A673 (cell line): ENCODE measurements around the gene SNAP25. TPM values are rescaled to one million over a fixed set of nuclear protein-coding genes. Genes with fewer than 3 reads are reported as not detected.

Experiments used
- BruUV-seq: library from RNA; stranded (reverse); fragments of 400-500 nt; replicated peaks from 2 replicates; lab custom pipeline; 2021; lab: Mats Ljungman, UMichigan
- CTCF ChIA-PET: fragments of 300-600 bp; sonication (Branson Sonifier 250); formaldehyde crosslinking; loops from one replicate; lab custom pipeline; 2022; ENCODE audit warnings: antibody characterized with exemption; lab: Charles Lee
- POLR2A ChIA-PET: fragments of 300-600 bp; sonication (Branson Sonifier 250); formaldehyde crosslinking; loops from one replicate; lab custom pipeline; 2022; ENCODE audit warnings: antibody characterized with exemption; ENCODE audit not compliant: low non-redundant PET; lab: Charles Lee
- DNase-seq: peaks from one replicate; pipeline ENCODE4 v3.0.0-alpha.2; 2015; ENCODE audit warnings: low spot score
- H3K27ac ChIP-seq: fragments of 200-600 bp; sonication (generic); 2 replicates; pipeline ENCODE4 v1.5.1; 2016; ENCODE audit warnings: mixed run types, low read depth, mild to moderate bottlenecking, mixed read lengths, antibody characterized with exemption, low read length; ENCODE audit not compliant: poor library complexity, severe bottlenecking
- H3K27me3 ChIP-seq: fragments of 200-600 bp; sonication (generic); replicated peaks from 2 replicates; pipeline ENCODE4 v1.6.1; 2017; ENCODE audit warnings: mixed run types, low read depth, mild to moderate bottlenecking, mixed read lengths, antibody characterized with exemption, low read length; ENCODE audit not compliant: insufficient read depth, poor library complexity
- H3K36me3 ChIP-seq: fragments of 200-600 bp; sonication (generic); 2 replicates; pipeline ENCODE4 v1.6.1; 2016; ENCODE audit warnings: mixed run types, mild to moderate bottlenecking, mixed read lengths, antibody characterized with exemption, low read length; ENCODE audit not compliant: insufficient read depth, poor library complexity, severe bottlenecking
- H3K4me1 ChIP-seq: fragments of 200-600 bp; sonication (generic); 2 replicates; pipeline ENCODE4 v1.6.1; 2017; ENCODE audit warnings: mixed run types, mild to moderate bottlenecking, mixed read lengths, antibody characterized with exemption, low read length; ENCODE audit not compliant: insufficient read depth, poor library complexity, severe bottlenecking
- H3K4me3 ChIP-seq: fragments of 200-600 bp; sonication (generic); 2 replicates; pipeline ENCODE4 v1.5.1; 2016; ENCODE audit warnings: low read depth, mixed run types, mild to moderate bottlenecking, mixed read lengths, low read length; ENCODE audit not compliant: poor library complexity, severe bottlenecking
- H3K9me3 ChIP-seq: fragments of 200-600 bp; sonication (generic); 2 replicates; pipeline ENCODE4 v1.6.1; 2016; ENCODE audit warnings: mixed run types, low read depth, mild to moderate bottlenecking, mixed read lengths, antibody characterized with exemption, low read length; ENCODE audit not compliant: poor library complexity, severe bottlenecking
- CTCF ChIP-seq: fragments of 300-800, 200-600 bp; sonication (generic); conservative IDR thresholded peaks from 2 replicates; pipeline ENCODE4 v1.5.1; 2017; ENCODE audit warnings: low read depth, mild to moderate bottlenecking, antibody characterized with exemption, low read length, moderate library complexity, mixed read lengths
- EZH2 ChIP-seq: fragments of 200-600 bp; sonication (generic); IDR thresholded peaks from 2 replicates; pipeline ENCODE4 v1.6.1; 2017; ENCODE audit warnings: borderline replicate concordance, low read depth, mild to moderate bottlenecking, mixed read lengths, antibody characterized with exemption, low read length; ENCODE audit not compliant: poor library complexity, severe bottlenecking
- intact Hi-C: fragments of 100-400 bp; cut with micrococcal nuclease; formaldehyde crosslinking; loops from one replicate; pipeline ENCODE4 v1.10.0; 2022; ENCODE audit not compliant: unreplicated experiment
- total RNA-seq: library from RNA; stranded (reverse); gene quantifications from 2 replicates; pipeline ENCODE4 v1.2.3, GENCODE V29; 2021

SNAP25 gene
- total RNA-seq, 1 experiment from 2014 or later = 5.8 TPM

DNA sequence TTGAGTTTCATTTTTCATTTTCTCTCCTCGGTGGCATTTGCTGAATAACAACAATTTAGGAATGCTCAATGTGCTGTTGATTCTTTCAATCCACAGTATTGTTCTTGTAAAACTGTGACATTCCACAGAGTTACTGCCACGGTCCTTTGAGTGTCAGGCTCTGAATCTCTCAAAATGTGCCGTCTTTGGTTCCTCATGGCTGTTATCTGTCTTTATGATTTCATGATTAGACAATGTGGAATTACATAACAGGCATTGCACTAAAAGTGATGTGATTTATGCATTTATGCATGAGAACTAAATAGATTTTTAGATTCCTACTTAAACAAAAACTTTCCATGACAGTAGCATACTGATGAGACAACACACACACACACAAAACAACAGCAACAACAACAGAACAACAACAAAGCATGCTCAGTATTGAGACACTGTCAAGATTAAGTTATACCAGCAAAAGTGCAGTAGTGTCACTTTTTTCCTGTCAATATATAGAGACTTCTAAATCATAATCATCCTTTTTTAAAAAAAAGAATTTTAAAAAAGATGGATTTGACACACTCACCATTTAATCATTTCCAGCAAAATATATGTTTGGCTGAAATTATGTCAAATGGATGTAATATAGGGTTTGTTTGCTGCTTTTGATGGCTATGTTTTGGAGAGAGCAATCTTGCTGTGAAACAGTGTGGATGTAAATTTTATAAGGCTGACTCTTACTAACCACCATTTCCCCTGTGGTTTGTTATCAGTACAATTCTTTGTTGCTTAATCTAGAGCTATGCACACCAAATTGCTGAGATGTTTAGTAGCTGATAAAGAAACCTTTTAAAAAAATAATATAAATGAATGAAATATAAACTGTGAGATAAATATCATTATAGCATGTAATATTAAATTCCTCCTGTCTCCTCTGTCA, 88.1 kb downstream of the SNAP25 start:
- intact Hi-C loops = no loop called here
- BruUV-seq = no TSS peak
- no peak overlapping the region for H3K4me3 ChIP-seq
- H3K27ac ChIP-seq = no peak overlapping the region
- H3K27me3 ChIP-seq = no peaks in the 10 kb centered on the region
- peaks cover 12% of the 10 kb centered on the region for H3K4me1 ChIP-seq
- H3K36me3 ChIP-seq = no peaks in the 10 kb centered on the region
- CTCF ChIA-PET = no interaction called here
- TF ChIP-seq CTCF (no peak), EZH2 (no peak)
- DNase-seq = peak; percentile 45
- no peaks in the 10 kb centered on the region for H3K9me3 ChIP-seq
- POLR2A ChIA-PET = no interaction called here

- H3K9me3 ChIP-seq = no peaks in the 10 kb centered on the region
- POLR2A ChIA-PET = no interaction called here
- intact Hi-C loops = no loop called here
- no peak for DNase-seq
- no peaks in the 10 kb centered on the region for H3K36me3 ChIP-seq
- no peaks in the 10 kb centered on the region for H3K27me3 ChIP-seq
- no peak for TF ChIP-seq EZH2
- TF ChIP-seq CTCF = no peak
- peaks cover 12% of the 10 kb centered on the region for H3K4me1 ChIP-seq
- no peak overlapping the region for H3K4me3 ChIP-seq
- H3K27ac ChIP-seq = no peak overlapping the region
- BruUV-seq = no TSS peak
- CTCF ChIA-PET = no interaction called here
These were observed 88.7 kb downstream of the SNAP25 start for GRCh38 chr20:10307359-10307735.

GRCh38 chr20:10308652-10309051, 90.0 kb downstream of the SNAP25 start:
- ChIA-PET POLR2A (no interaction called here), CTCF (no interaction called here)
- no peak overlapping the region for H3K4me3 ChIP-seq
- intact Hi-C loops = no loop called here
- H3K4me1 ChIP-seq = peaks cover 12% of the 10 kb centered on the region
- DNase-seq = no peak
- TF ChIP-seq CTCF (no peak), EZH2 (no peak)
- no peaks in the 10 kb centered on the region for H3K27me3 ChIP-seq
- no peaks in the 10 kb centered on the region for H3K9me3 ChIP-seq
- H3K36me3 ChIP-seq = no peaks in the 10 kb centered on the region
- no TSS peak for BruUV-seq
- H3K27ac ChIP-seq = no peak overlapping the region
